Measurements from ENCODE around the gene DDR2. TPM values are rescaled to one million over a fixed set of nuclear protein-coding genes. Genes with fewer than 3 reads are reported as not detected.

The DDR2 gene
- total RNA-seq, 4 donors from 2014 or later, result 165 to 241 (median 199) TPM

DNA sequence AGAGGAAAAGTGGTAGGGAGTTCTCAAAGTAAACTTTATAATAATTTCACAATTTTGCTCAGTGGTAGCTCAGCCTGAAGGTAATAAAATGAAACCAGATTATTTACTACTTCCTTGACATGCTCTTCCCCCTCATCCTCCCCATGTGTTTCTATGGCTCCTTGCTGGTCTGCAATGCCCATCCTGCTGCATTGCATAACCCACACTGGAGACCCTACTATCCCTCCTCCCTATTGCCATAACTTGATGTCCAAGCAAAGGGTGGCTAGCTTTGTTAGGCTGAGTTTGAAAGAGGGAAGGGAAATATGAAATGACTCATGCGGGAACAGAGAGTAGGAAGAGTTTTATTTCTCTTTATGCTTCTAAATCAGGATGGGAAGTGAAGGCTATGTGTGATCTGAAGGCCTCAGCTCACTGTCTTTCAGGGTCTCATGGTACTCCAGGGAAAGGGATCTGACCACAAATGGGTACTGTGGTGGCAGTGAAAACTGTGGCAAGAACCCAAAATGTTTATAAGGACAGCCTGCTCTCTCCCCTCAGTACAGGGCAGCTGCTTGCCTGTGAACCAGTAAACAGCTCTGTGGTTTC, 121.8 kb downstream of the DDR2 start:
- peaks cover 0 to 45% of the 10 kb centered on the region in 2 donors for H3K36me3 ChIP-seq
- 100% methylated on average over 1 of the region's 1 CpG; no CpG with 5 or more reads in 1 of the 2 donors for WGBS, 2 donors (ENCODE audit: low coverage in 1 of 2)

DNA sequence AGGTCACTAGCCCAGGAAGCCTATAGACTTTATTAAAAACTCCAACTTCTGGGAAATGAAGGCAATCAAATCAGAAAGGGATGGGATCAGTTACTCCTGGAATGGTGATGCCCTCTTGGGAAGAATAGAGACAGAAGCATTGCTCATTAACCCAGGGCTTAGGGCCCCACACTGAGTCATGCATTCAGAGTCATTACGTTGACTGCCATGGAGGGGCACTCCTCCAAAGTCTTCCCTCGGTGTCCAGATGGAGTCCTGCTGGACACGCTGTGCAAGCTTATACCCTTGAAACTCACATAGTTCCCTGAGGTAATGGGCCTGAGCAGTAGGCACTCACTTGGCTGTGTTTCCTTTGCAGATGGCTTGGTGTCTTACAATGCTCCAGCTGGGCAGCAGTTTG, 123.0 kb downstream of the DDR2 start:
- H3K4me3 ChIP-seq, result no peak overlapping the region
- H3K4me1 ChIP-seq, result peaks cover 0 to 16% (median 2%) of the 10 kb centered on the region in 3 donors
- no peak overlapping the region for H3K27ac ChIP-seq
- no peaks in the 10 kb centered on the region for H3K27me3 ChIP-seq
- TF ChIP-seq POLR2A (IDR thresholded peaks at IDR 0.05), result no peak
- TF ChIP-seq, protein P1, sequence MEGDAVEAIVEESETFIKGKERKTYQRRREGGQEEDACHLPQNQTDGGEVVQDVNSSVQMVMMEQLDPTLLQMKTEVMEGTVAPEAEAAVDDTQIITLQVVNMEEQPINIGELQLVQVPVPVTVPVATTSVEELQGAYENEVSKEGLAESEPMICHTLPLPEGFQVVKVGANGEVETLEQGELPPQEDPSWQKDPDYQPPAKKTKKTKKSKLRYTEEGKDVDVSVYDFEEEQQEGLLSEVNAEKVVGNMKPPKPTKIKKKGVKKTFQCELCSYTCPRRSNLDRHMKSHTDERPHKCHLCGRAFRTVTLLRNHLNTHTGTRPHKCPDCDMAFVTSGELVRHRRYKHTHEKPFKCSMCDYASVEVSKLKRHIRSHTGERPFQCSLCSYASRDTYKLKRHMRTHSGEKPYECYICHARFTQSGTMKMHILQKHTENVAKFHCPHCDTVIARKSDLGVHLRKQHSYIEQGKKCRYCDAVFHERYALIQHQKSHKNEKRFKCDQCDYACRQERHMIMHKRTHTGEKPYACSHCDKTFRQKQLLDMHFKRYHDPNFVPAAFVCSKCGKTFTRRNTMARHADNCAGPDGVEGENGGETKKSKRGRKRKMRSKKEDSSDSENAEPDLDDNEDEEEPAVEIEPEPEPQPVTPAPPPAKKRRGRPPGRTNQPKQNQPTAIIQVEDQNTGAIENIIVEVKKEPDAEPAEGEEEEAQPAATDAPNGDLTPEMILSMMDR (IDR thresholded peaks at IDR 0.05), result no peak
- TF ChIP-seq POLR2AphosphoS5 (IDR thresholded peaks at IDR 0.05), result no peak
- no peak for TF ChIP-seq EP300 (IDR thresholded peaks at IDR 0.05)
- no peak for ATAC-seq
- peaks cover 0 to 52% of the 10 kb centered on the region in 2 donors for H3K36me3 ChIP-seq
- WGBS, 2 donors (ENCODE audit: low coverage in 1 of 2), result 67% methylated on average over 2 of the region's 3 CpGs; no CpG with 5 or more reads in 1 of the 2 donors
- no peaks in the 10 kb centered on the region for H3K9me3 ChIP-seq

More for the DNA sequence above, 121.8 kb downstream of the DDR2 start:
- Histone ChIP-seq H3K27me3 (no peaks in the 10 kb centered on the region), H3K4me1 (peaks cover 0 to 16% (median 2%) of the 10 kb centered on the region in 3 donors), H3K27ac (no peak overlapping the region), H3K4me3 (no peak overlapping the region), H3K9me3 (no peaks in the 10 kb centered on the region)
- no peak for ATAC-seq
- TF ChIP-seq POLR2AphosphoS5 (IDR thresholded peaks at IDR 0.05), result no peak
- TF ChIP-seq POLR2A (IDR thresholded peaks at IDR 0.05), result no peak
- TF ChIP-seq, protein P1 (IDR thresholded peaks at IDR 0.05), result no peak
- no peak for TF ChIP-seq EP300 (IDR thresholded peaks at IDR 0.05)

DNA sequence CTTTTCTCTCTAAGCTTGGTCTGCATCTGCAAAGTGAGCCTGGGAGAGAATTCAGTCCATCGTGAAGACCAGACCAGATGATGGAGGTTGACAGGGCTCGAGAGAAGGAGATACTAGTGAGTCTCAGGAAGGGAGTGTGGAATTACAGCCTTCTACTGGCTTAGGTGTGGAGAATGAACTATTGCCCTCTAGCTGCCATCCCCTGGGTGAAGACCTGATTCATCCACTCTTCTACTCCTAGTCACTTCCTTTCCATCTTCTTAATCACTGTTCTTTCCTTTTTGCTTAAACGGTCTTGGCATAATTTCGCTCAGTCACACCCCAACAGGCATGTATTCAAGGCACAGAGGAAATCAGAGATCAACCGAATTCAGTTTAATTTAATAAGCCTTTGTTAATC, 124.3 kb downstream of the DDR2 start:
- H3K27me3 ChIP-seq, result no peaks in the 10 kb centered on the region
- H3K36me3 ChIP-seq, result peaks cover 4 to 64% of the 10 kb centered on the region in 2 donors
- ATAC-seq, result no peak
- H3K9me3 ChIP-seq, result no peaks in the 10 kb centered on the region
- 63 to 85% methylated on average over 5 of the region's 5 CpGs for WGBS, 2 donors (ENCODE audit: low coverage in 1 of 2)
- no peak for TF ChIP-seq EP300 (IDR thresholded peaks at IDR 0.05)
- no peak for TF ChIP-seq POLR2AphosphoS5 (IDR thresholded peaks at IDR 0.05)
- no peak for TF ChIP-seq POLR2A (IDR thresholded peaks at IDR 0.05)
- TF ChIP-seq, protein P1 (IDR thresholded peaks at IDR 0.05), result peak in 1 of 4 experiments; percentile 11
- H3K4me3 ChIP-seq, result no peak overlapping the region
- H3K4me1 ChIP-seq, result peaks cover 0 to 16% (median 2%) of the 10 kb centered on the region in 3 donors
- H3K27ac ChIP-seq, result peak overlapping the region in 2 of 4 donors; percentile 33 to 59

DNA sequence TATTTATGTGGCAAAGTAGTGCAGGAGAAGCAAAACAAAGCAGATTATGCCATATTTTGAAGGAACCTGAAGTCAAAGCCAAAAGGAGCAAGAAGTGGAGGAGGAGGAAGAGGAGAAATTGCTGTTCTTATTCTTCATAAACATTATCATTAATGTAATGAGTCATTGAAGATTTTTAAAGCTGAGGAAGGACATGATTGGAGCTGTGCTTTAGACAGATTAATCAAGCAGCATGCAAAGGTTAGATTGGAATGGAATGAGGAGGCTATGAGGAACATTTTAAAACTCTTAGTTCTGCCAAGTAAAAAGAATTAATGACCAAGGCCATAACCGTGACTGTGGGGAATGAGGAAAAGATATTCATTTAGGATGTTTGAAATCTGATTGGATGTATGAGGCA, 125.2 kb downstream of the DDR2 start:
- Histone ChIP-seq H3K27me3 (no peaks in the 10 kb centered on the region), H3K36me3 (peaks cover 4 to 73% of the 10 kb centered on the region in 2 donors), H3K9me3 (no peaks in the 10 kb centered on the region), H3K27ac (peak overlapping the region in 3 of 4 donors; percentile 28 to 59 (median 33)), H3K4me3 (no peak overlapping the region), H3K4me1 (peaks cover 0 to 16% (median 2%) of the 10 kb centered on the region in 3 donors)
- no peak for ATAC-seq
- no peak for TF ChIP-seq POLR2A (IDR thresholded peaks at IDR 0.05)
- TF ChIP-seq POLR2AphosphoS5 (IDR thresholded peaks at IDR 0.05), result peak; percentile 34
- WGBS, 2 donors (ENCODE audit: low coverage in 1 of 2), result 0 to 8% methylated on average over 1 of the region's 1 CpG

DNA sequence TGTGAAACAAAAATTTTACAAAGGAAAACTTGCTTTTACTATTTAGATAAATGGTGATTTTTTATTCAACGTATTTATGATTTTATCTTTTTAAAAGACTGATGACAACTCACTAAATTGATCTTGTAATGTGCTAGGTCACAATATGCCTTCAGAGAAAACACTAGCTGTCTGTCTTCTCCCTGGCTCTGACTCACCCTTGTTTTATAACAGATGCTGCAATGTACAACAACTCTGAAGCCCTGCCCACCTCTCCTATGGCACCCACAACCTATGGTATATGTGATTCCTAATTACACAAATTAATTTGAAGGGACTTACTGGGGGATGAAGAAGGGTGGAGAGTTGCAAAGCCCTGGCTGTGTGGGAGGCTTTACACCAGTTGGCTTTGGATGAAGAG, 133.5 kb downstream of the DDR2 start:
- TF ChIP-seq POLR2A (IDR thresholded peaks at IDR 0.05) (no peak), POLR2AphosphoS5 (IDR thresholded peaks at IDR 0.05) (no peak), EP300 (IDR thresholded peaks at IDR 0.05) (no peak)
- TF ChIP-seq, protein P1 (IDR thresholded peaks at IDR 0.05), result no peak

More for the DNA sequence above, 133.5 kb downstream of the DDR2 start:
- H3K27me3 ChIP-seq, result no peaks in the 10 kb centered on the region
- peaks cover 2 to 79% of the 10 kb centered on the region in 2 donors for H3K36me3 ChIP-seq
- H3K9me3 ChIP-seq, result no peaks in the 10 kb centered on the region
- H3K27ac ChIP-seq, result no peak overlapping the region
- H3K4me1 ChIP-seq, result no peaks in the 10 kb centered on the region
- no peak for ATAC-seq
- H3K4me3 ChIP-seq, result no peak overlapping the region
- WGBS, 2 donors (ENCODE audit: low coverage in 1 of 2), result 80 to 85% methylated on average over 1 of the region's 1 CpG
